Suprapubic skin (tissue), 4 donors: Measurements from ENCODE around the gene MAN2B2.

Experiments
- CTCF ChIP-seq, 2 donors: fragments of 200-600 bp in 1 of 2; fragments of 450-650 bp in 1 of 2; sonication (generic) in 1 of 2; IDR thresholded peaks; one replicate each; pipeline ENCODE4 v1.5.1; 2016 to 2019; ENCODE audit warnings: antibody characterized with exemption in 2 of 2, mild to moderate bottlenecking in 1 of 2, moderate library complexity in 1 of 2
- POLR2A ChIP-seq, 2 donors: fragments of 450-650 bp; IDR thresholded peaks; one replicate each; pipeline ENCODE4 v1.6.1; 2017; ENCODE audit warnings: antibody characterized with exemption in 2 of 2, mild to moderate bottlenecking in 2 of 2, moderate library complexity in 2 of 2
- POLR2AphosphoS5 ChIP-seq, 3 donors: sonication (generic); formaldehyde crosslinking; IDR thresholded peaks; one replicate each; pipeline ENCODE4 v1.6.1; 2017; ENCODE audit warnings: antibody characterized with exemption in 3 of 3

GRCh38 chr4:6606465-6607235 is 31.7 kb downstream of the MAN2B2 start:
- TF ChIP-seq CTCF (IDR thresholded peaks at IDR 0.05), result no peak
- TF ChIP-seq POLR2AphosphoS5 (IDR thresholded peaks at IDR 0.05), result no peak
- TF ChIP-seq POLR2A (IDR thresholded peaks at IDR 0.05), result no peak
